Posterior vena cava (tissue), 2 donors: ENCODE data around the gene TKTL1. TPM values are rescaled to one million over a fixed set of nuclear protein-coding genes. Genes with fewer than 3 reads are reported as not detected.
A peak's percentile ranks its signal among the peaks of the same experiment; 100 is the strongest.

Experiments used
- DNase-seq: peaks from one replicate; pipeline ENCODE4 v3.0.0-alpha.2; 2020; ENCODE audit warnings: low spot score
- intact Hi-C, 2 donors: fragments of 100-400 bp; cut with DNase I; formaldehyde crosslinking; loops; one replicate each; pipeline versions ENCODE4 v1.14.1 to v1.14.2; 2022 to 2023
- total RNA-seq, 2 donors: library from RNA; stranded (reverse); fragmentation: NEBNext Ultra II Directional; extraction: Animal tissue kit (Norgen Biotek cat#: 25700); gene quantifications; one replicate each; pipeline ENCODE4 v1.2.1, GENCODE V29; 2021
- donor health status: DM: yes; HTN: yes; CAD: no.
- donor health status: DM: yes; HTN: yes; CAD: no.

The TKTL1 gene
- total RNA-seq, 2 donors from 2014 or later: 0.29 to 0.46 TPM

GRCh38 chrX:154308108-154308946 is 12.7 kb downstream of the TKTL1 start:
- DNase-seq: no peak
- intact Hi-C loops: no loop called here

DNA sequence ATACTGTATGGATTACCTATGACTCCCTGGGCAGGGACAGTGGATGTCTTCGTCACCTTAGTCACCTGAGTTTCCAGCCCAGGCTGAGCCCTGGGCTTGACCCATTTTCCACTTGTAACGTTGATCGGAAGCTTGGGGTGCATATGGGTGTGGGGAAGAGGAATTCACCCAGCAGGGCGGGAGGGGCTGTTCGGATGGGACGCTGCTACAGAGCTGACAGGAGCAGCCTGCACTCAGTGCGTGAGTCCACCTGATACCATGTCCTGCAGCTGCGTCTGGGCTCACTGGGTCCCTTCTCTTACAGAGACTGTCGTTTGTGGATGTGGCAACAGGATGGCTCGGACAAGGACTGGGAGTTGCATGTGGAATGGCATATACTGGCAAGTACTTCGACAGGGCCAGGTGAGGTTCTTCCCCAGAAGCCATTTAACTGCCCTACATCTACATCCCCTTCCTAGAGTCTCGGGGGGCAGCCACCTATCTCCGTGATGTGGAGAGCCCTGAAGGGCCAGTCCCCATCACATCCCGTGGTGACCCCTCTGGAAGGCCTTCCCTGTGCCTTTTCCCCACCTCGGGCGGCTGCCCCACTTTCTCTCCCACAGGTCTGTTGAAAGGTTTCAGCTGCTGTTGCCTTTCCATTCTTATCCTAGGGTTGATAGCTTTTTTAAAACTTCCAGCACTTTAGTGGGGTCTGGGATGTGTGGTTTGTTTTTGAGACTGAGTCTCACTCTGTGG is 13.6 kb downstream of the TKTL1 start:
- intact Hi-C loops: no loop called here
- DNase-seq: no peak

- intact Hi-C loops: no loop called here
- DNase-seq: no peak
These were observed 15.3 kb downstream of the TKTL1 start for GRCh38 chrX:154310616-154311536.

DNA sequence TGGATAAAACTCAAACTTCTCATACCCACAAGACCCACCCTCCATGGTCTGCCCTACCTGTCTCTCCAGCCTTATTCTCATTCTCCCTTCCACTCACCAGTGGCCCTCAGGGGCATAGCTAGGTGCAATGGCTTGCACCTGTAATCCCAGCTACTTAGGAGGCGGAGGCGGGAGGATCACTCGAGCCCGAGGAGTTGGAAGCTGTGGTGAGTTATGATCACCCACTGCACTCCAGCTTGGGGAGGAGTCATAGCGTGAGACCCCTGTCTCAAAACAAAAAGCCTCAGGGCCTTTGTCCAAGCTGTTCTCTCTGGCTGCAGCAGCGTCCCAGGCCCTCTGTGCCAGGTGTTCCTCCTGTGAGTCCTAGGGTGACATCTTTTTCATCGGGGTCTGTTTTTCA is 16.5 kb downstream of the TKTL1 start:
- intact Hi-C loops: no loop called here
- no peak for DNase-seq

DNA sequence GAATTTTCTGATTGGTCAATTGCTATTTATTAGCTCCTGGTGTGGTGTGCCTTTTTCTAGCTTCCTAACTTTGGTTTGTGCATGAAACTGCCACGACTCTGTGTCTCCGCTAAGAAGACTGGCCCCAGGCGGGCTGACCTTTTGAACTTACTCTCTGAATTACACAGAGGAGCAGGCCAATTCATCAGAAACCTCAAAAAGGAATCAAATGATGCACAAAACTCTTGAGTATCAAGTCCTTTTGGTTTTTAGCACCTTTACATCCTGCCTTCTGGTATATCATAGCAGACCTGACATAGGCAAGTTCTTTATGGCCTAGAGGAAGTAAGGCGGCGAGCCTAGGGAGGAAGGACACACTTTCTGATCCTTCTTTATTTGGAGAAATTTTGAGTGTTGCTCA is 17.6 kb downstream of the TKTL1 start:
- DNase-seq: no peak
- intact Hi-C loops: no loop called here

DNA sequence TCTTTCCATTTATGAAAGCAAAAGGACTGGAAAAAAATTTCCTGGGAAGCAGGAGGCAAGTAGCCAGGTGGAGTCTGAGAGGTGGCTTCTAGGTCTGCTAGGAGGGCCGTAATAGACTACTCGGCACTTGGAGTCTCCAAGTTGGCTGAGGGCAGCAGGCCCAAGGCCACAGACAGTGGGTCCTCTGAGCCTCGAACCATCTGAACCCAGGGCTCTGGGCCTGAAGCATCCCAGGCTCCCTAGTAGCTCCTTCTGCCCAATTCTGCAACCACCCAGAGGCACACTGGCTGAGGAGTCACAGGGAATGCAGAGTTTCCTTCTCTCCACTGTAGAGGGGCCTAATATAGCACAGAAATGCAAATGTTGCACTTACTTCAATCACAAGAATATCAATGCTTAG is 19.8 kb downstream of the TKTL1 start:
- intact Hi-C loops: no loop called here
- DNase-seq: no peak

GRCh38 chrX:154317391-154317995 is 21.9 kb downstream of the TKTL1 start:
- intact Hi-C loops: no loop called here
- DNase-seq: no peak

DNA sequence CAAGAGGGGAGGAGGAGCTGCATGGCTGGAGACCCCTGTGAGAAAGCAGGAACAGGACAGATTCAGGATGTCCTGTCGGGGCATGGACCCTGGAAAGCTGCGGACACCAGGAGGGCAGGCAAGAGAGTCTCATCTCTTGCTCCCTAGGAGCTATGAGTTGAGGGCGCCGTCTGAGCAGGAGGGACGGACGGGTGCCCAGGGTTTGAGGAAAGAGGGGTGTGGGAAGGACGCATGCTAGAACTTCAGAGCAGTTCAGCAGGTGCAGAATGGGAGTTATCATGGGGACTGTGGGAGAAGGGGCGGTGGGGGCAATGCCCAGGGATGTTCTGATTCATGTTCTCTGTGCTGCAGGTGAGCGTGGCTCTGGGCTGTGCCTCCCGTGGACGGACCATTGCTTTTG is 24.8 kb downstream of the TKTL1 start:
- no peak for DNase-seq
- intact Hi-C loops: no loop called here

DNA sequence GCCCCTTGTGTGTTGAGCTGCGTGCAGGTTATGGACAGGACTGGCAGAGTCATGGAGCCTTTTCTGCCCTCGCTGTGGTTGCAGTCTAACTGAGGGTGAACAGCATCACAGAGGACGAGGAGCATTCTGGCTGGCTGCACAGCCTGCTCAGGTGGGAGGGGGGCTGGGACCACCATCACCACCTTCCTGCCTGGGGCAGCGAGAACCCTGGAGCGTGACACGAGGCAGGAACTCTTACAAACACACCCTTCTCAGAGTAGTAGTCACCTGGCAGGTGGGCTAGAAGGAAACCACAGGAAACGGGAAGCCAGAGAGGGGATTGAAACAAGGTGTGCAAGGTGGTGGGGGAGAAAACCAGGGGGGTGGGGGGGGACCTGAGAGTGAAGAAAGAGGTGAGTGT is 25.6 kb downstream of the TKTL1 start:
- intact Hi-C loops: no loop called here
- no peak for DNase-seq

- intact Hi-C loops: no loop called here
- DNase-seq: peak; percentile 49
These were observed 26.0 kb downstream of the TKTL1 start for GRCh38 chrX:154321594-154321993.

- peak; percentile 28 for DNase-seq
- intact Hi-C loops: no loop called here
These were observed 27.3 kb downstream of the TKTL1 start for GRCh38 chrX:154322890-154323289.

GRCh38 chrX:154323537-154323936 is 27.9 kb downstream of the TKTL1 start:
- DNase-seq: no peak
- intact Hi-C loops: no loop called here

- DNase-seq: no peak
- intact Hi-C loops: no loop called here
These were observed 29.9 kb downstream of the TKTL1 start for GRCh38 chrX:154325541-154325940.

DNA sequence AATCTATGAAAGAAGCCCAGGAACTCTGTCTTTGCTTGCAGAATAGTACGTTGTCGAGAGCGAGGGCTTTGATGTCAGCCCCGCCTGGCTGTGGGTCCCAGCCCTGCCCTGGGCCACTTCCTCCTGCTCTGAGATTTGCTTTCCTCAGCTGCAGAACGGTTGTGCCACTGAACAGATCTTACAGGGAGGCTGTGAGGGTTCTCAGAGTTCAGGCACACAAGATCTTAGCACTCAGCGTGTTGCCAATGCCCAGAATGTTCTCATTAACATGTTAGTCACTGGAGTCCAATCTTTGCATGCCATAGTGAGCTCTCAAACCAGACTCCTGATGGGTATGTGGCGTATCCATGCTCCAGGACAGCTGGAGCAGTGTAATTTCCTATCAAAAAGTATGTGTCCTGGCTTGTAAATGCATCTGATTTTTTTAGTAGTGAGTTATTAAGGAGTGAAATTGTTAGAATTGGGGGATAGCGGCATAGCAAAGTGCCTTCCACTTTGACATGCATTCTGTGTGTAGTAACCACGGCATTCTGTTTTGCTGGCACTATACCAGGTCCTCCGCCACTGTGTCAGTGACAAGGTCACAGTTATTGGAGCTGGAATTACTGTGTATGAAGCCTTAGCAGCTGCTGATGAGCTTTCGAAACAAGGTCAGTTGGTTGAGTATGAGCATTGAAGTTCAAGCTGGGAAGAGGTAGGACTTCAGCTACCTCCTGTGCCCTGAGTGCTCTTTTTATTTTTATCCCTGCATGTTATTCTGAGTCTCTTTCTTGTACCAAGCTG is 31.6 kb downstream of the TKTL1 start:
- no peak for DNase-seq
- intact Hi-C loops: no loop called here

DNA sequence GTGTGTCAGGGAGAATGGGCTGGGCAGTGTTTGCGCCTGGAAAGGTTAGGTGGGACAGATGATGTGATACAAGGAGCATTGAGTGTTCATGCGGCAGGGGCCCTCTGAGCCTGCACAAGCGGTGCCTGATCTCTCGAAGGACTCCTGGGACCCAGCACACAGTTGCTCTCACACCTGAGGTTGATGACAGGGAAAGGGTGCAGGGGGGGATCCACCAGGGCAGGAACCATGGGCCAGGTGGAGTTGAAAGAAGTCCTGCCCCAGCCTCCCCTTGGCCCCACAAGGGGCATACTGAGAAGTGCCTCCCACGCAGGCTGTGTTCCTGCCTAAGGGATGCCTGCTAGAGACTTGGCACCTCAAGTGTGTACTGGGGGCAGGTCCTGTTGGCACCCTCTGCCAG is 33.1 kb downstream of the TKTL1 start:
- intact Hi-C loops: no loop called here
- DNase-seq: no peak

DNA sequence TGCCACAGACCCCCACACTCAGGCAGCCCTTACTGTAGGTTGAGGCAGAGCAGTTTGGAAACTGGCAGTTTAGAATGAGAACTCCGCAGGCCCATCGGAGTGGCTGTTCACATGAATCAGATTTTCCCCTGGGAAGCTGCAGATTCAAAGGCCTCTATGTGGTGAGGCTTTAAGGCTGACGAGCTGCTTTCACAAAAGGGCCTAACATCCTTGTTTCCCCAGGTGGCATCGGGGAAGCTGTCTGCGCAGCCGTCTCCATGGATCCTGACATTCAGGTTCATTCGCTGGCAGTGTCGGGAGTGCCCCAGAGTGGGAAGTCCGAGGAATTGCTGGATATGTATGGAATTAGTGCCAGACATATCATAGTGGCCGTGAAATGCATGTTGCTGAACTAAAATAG is 33.7 kb downstream of the TKTL1 start:
- intact Hi-C loops: no loop called here
- DNase-seq: no peak

GRCh38 chrX:154332561-154332960 is 37.0 kb downstream of the TKTL1 start:
- no peak for DNase-seq
- intact Hi-C loops: no loop called here

GRCh38 chrX:154333116-154333515 is 37.5 kb downstream of the TKTL1 start:
- DNase-seq: no peak
- intact Hi-C loops: no loop called here

DNA sequence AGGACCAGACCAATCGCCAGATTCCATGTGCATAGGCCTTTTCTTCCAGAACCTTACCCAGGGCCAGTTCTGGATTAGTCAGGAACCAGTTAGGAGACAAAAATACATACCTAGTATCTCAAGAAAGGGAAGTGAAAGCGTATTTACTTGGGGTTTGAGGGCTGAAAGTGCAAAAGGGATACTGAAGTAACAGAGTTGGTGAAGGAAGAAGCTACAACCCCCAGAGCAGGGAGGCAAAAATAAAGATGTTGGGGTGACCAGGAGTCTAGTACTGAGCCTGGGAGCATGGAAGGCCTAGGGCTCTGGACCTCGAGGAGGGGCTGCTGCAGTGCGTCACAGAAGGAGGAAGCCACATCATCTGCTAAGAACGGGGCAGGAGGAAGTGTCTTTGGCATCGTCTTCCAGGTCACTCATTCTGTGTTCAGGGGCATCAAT is 38.3 kb downstream of the TKTL1 start:
- intact Hi-C loops: no loop called here
- no peak for DNase-seq
